GM23338 (cell line): ENCODE data around the gene KCNG3. TPM values are rescaled to one million over a fixed set of nuclear protein-coding genes. Genes with fewer than 3 reads are reported as not detected.

Experiments
- ATAC-seq: fragments of 200-7000 bp; cut with Tn5 transposase; 3 replicates; pipeline ENCODE4 v1.9.1; 2020
- DNase-seq: peaks from one replicate; pipeline ENCODE4 v3.0.0-alpha.2; 2015; ENCODE audit warnings: low spot score
- H2AFZ ChIP-seq: fragments of 200-600 bp; sonication (generic); 2 replicates; pipeline ENCODE4 v1.8.0; 2016; ENCODE audit warnings: antibody characterized with exemption, mild to moderate bottlenecking, moderate library complexity
- H3F3A ChIP-seq: fragments of 200-600 bp; sonication (generic); replicated peaks from 2 replicates; pipeline ENCODE4 v1.8.0; 2017; ENCODE audit warnings: antibody characterized with exemption, mixed run types, low read depth
- H3K27ac ChIP-seq: fragments of 200-600 bp; sonication (generic); 2 replicates; pipeline ENCODE4 v1.6.1; 2016; ENCODE audit warnings: low read depth
- H3K27me3 ChIP-seq: fragments of 200-600 bp; sonication (generic); 2 replicates; pipeline ENCODE4 v1.8.0; 2016; ENCODE audit warnings: mild to moderate bottlenecking, mixed run types, moderate library complexity; ENCODE audit not compliant: insufficient read depth
- H3K36me3 ChIP-seq: fragments of 200-600 bp; sonication (generic); 2 replicates; pipeline ENCODE4 v1.8.0; 2016; ENCODE audit warnings: mild to moderate bottlenecking; ENCODE audit not compliant: insufficient read depth
- H3K4me1 ChIP-seq: fragments of 200-600 bp; sonication (generic); 2 replicates; pipeline ENCODE4 v1.8.0; 2016; ENCODE audit warnings: mild to moderate bottlenecking, moderate library complexity; ENCODE audit not compliant: insufficient read depth
- H3K4me2 ChIP-seq: fragments of 200-600 bp; sonication (generic); 2 replicates; pipeline ENCODE4 v1.7.1; 2017; ENCODE audit warnings: mixed run types
- H3K4me3 ChIP-seq: fragments of 200-600 bp; sonication (generic); 2 replicates; pipeline ENCODE4 v1.6.1; 2016; ENCODE audit warnings: mixed run types
- H3K79me2 ChIP-seq: fragments of 200-600 bp; sonication (generic); replicated peaks from 2 replicates; pipeline ENCODE4 v1.8.0; 2017; ENCODE audit warnings: mild to moderate bottlenecking; ENCODE audit not compliant: insufficient read depth
- H3K9me2 ChIP-seq: fragments of 200-600 bp; sonication (generic); 2 replicates; pipeline ENCODE4 v1.8.0; 2017; ENCODE audit not compliant: insufficient read depth
- H4K20me1 ChIP-seq: fragments of 200-600 bp; sonication (generic); replicated peaks from 2 replicates; pipeline ENCODE4 v1.8.0; 2017; ENCODE audit warnings: mild to moderate bottlenecking; ENCODE audit not compliant: insufficient read depth
- H3K27ac Mint-ChIP-seq: 2 replicates; pipeline ENCODE4 v1.8.0; 2020; ENCODE audit warnings: inconsistent platforms, mild to moderate bottlenecking, moderate library complexity, mixed read lengths
- H3K27me3 Mint-ChIP-seq: 3 replicates; pipeline ENCODE4 v1.8.0; 2022; ENCODE audit warnings: low read depth, mild to moderate bottlenecking, moderate library complexity, mixed read lengths, inconsistent platforms; ENCODE audit not compliant: insufficient read depth, poor library complexity
- H3K36me3 Mint-ChIP-seq: 3 replicates; pipeline ENCODE4 v1.8.0; 2021; ENCODE audit warnings: low read depth, mild to moderate bottlenecking, inconsistent platforms, moderate library complexity, mixed read lengths
- H3K4me1 Mint-ChIP-seq: 3 replicates; pipeline ENCODE4 v1.8.0; 2020; ENCODE audit warnings: mild to moderate bottlenecking, inconsistent platforms, mixed read lengths
- H3K4me3 Mint-ChIP-seq: 3 replicates; pipeline ENCODE4 v1.8.0; 2021; ENCODE audit warnings: moderate library complexity, mild to moderate bottlenecking, inconsistent platforms, mixed read lengths
- H3K9me3 Mint-ChIP-seq: 3 replicates; pipeline ENCODE4 v1.8.0; 2020; ENCODE audit warnings: moderate library complexity, mild to moderate bottlenecking, inconsistent platforms, mixed read lengths
- CREB1 ChIP-seq: fragments of 250-450 bp; sonication (Bioruptor Pico); IDR thresholded peaks from 2 replicates; pipeline ENCODE4 v1.5.0; 2020; ENCODE audit warnings: low read depth, mild to moderate bottlenecking, moderate library complexity
- EZH2 ChIP-seq: fragments of 200-600 bp; sonication (generic); IDR thresholded peaks from one replicate; pipeline ENCODE4 v1.8.0; 2017; ENCODE audit warnings: antibody characterized with exemption, mild to moderate bottlenecking, low read depth; ENCODE audit not compliant: unreplicated experiment
- EZH2phosphoT487 ChIP-seq: fragments of 200-600 bp; sonication (generic); IDR thresholded peaks from one replicate; pipeline ENCODE4 v1.8.1; 2018; ENCODE audit warnings: antibody characterized with exemption; ENCODE audit not compliant: unreplicated experiment
- JUNB ChIP-seq: IDR thresholded peaks from one replicate; pipeline ENCODE4 v1.6.1; 2016; ENCODE audit warnings: antibody characterized with exemption; ENCODE audit not compliant: unreplicated experiment
- NANOG ChIP-seq: IDR thresholded peaks from 2 replicates; pipeline ENCODE4 v1.6.1; 2016; ENCODE audit warnings: antibody characterized with exemption, borderline replicate concordance
- POLR2AphosphoS5 ChIP-seq: IDR thresholded peaks from 2 replicates; pipeline ENCODE4 v1.6.1; 2016; ENCODE audit warnings: antibody characterized with exemption, low read depth
- STAT1 ChIP-seq: IDR thresholded peaks from one replicate; pipeline ENCODE4 v1.6.1; 2016; ENCODE audit warnings: antibody characterized with exemption; ENCODE audit not compliant: unreplicated experiment
- ZNF114 ChIP-seq: fragments of 250-450 bp; sonication (Bioruptor Pico); IDR thresholded peaks from 2 replicates; pipeline ENCODE4 v1.5.0; 2020; ENCODE audit warnings: mild to moderate bottlenecking, moderate library complexity
- ZNF331 ChIP-seq: fragments of 250-450 bp; sonication (Bioruptor Pico); IDR thresholded peaks from 2 replicates; pipeline ENCODE4 v1.5.0; 2020; ENCODE audit warnings: low read depth, mild to moderate bottlenecking, moderate library complexity
- polyA plus RNA-seq: library from polyadenylated mRNA; unstranded; fragments of >200 nt; fragmentation: Nextera tagmentation; extraction: Ambion mirVana; gene quantifications from 2 replicates; pipeline ENCODE4 v1.2.1, GENCODE V29; 2016
- total RNA-seq: library from RNA; depleted of rRNA; stranded (reverse); fragments of >200 nt; shearing (Covaris generic); gene quantifications from 2 replicates; pipeline ENCODE4 v1.2.3, GENCODE V29; 2014
- TF ChIP-seq, protein P1 (sequence below): fragments of 250-450 bp; sonication (Bioruptor Pico); IDR thresholded peaks from 2 replicates; pipeline ENCODE4 v1.5.0; 2020; ENCODE audit warnings: mild to moderate bottlenecking, moderate library complexity
- TF ChIP-seq, protein P2 (sequence below): IDR thresholded peaks from 2 replicates; pipeline ENCODE4 v1.6.1; 2016; ENCODE audit warnings: antibody characterized with exemption
- TF ChIP-seq, protein P3 (sequence below), 2 experiments: fragments of 200-600 bp in 1 of 2; sonication (generic) in 1 of 2; conservative IDR thresholded peaks; 2 replicates each; pipeline versions ENCODE4 v1.5.1 to v1.6.1; 2016 to 2017; ENCODE audit warnings: antibody characterized with exemption in 2 of 2, low read depth in 2 of 2, mild to moderate bottlenecking in 2 of 2, moderate library complexity in 1 of 2

Gene KCNG3
- total and polyA plus RNA-seq, 2 experiments from 2014 or later, result 2.5 to 36.2 TPM

DNA sequence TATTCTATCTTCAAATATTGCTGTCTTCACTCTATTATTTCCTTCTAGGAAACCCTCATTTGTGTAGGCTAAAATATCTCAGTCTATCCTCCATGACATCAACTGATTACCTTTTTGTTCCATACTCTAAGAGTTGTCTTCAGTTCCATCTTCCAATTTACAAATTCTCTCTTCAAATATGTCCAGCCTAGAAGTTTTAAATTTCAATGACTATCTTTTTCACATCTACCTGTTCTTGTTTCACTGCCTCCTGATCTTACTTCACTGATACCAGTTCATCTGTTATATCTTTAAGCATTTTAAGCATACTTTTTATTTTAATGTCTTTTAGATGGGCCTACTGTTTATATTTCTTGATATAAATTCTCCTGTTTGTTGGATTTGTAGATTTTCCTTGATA is 79.1 kb downstream of the KCNG3 start:
- H3K36me3 Mint-ChIP-seq, result peaks cover 35% of the 10 kb centered on the region
- Histone ChIP-seq H3K4me3 (no peak overlapping the region), H3K27me3 (no peaks in the 10 kb centered on the region), H3K27ac (no peak overlapping the region), H2AFZ (no peak overlapping the region), H3K9me2 (no peaks in the 10 kb centered on the region), H4K20me1 (peaks cover 4% of the 10 kb centered on the region; the same call in 1 of the 2 replicates), H3K4me1 (no peaks in the 10 kb centered on the region), H3K4me2 (no peak overlapping the region), H3K36me3 (peaks cover 13% of the 10 kb centered on the region; the same call in 1 of the 2 replicates), H3K79me2 (peaks cover 9% of the 10 kb centered on the region), H3F3A (no peaks in the 10 kb centered on the region)
- peaks cover 2% of the 10 kb centered on the region; the same call in 2 of the 3 replicates for H3K4me1 Mint-ChIP-seq
- H3K27me3 Mint-ChIP-seq, result peaks cover 2% of the 10 kb centered on the region
- H3K27ac Mint-ChIP-seq, result no peak overlapping the region
- no peak overlapping the region for H3K4me3 Mint-ChIP-seq
- ATAC-seq, result no peak
- DNase-seq, result no peak
- no peak for TF ChIP-seq JUNB
- no peak for TF ChIP-seq STAT1
- no peak for TF ChIP-seq ZNF331 (CRISPR knock-in tag)
- no peak for TF ChIP-seq POLR2AphosphoS5
- no peak for TF ChIP-seq EZH2phosphoT487
- TF ChIP-seq ZNF114 (CRISPR knock-in tag), result no peak
- peaks cover 19% of the 10 kb centered on the region for H3K9me3 Mint-ChIP-seq

DNA sequence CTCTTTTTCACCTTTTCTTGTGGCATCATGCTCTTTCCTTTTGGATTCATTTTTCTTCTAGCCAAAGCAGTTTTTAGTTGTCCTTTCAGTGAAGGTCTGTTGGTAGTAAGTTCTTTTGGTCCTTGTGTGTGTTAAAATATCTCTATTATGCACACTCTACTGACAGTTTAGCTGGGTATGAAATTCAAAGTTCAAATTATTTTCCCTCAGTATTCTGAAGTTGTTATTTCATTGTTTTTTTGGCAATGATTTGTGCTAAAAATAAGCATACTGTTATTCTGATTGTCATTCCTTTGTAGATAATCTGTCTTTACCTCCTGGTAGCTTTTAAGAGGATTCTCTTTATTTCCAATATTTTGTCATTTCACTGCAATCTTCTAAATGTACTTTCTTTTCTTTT is 79.6 kb downstream of the KCNG3 start:
- H3K79me2 ChIP-seq, result peaks cover 9% of the 10 kb centered on the region
- Mint-ChIP-seq H3K9me3 (peaks cover 20% of the 10 kb centered on the region), H3K36me3 (peaks cover 36% of the 10 kb centered on the region), H3K4me3 (no peak overlapping the region), H3K27me3 (peaks cover 2% of the 10 kb centered on the region), H3K4me1 (no peaks in the 10 kb centered on the region), H3K27ac (no peak overlapping the region)
- H3K4me2 ChIP-seq, result no peak overlapping the region
- DNase-seq (no peak), ATAC-seq (no peak)
- H3K36me3 ChIP-seq, result peaks cover 13% of the 10 kb centered on the region; the same call in 1 of the 2 replicates
- no peaks in the 10 kb centered on the region for H3K9me2 ChIP-seq
- H3K27ac ChIP-seq, result no peak overlapping the region
- H4K20me1 ChIP-seq, result no peaks in the 10 kb centered on the region; the same call in 1 of the 2 replicates
- no peaks in the 10 kb centered on the region for H3F3A ChIP-seq
- no peaks in the 10 kb centered on the region for H3K4me1 ChIP-seq
- no peak overlapping the region for H2AFZ ChIP-seq
- no peaks in the 10 kb centered on the region for H3K27me3 ChIP-seq
- H3K4me3 ChIP-seq, result no peak overlapping the region
- TF ChIP-seq, protein P1, sequence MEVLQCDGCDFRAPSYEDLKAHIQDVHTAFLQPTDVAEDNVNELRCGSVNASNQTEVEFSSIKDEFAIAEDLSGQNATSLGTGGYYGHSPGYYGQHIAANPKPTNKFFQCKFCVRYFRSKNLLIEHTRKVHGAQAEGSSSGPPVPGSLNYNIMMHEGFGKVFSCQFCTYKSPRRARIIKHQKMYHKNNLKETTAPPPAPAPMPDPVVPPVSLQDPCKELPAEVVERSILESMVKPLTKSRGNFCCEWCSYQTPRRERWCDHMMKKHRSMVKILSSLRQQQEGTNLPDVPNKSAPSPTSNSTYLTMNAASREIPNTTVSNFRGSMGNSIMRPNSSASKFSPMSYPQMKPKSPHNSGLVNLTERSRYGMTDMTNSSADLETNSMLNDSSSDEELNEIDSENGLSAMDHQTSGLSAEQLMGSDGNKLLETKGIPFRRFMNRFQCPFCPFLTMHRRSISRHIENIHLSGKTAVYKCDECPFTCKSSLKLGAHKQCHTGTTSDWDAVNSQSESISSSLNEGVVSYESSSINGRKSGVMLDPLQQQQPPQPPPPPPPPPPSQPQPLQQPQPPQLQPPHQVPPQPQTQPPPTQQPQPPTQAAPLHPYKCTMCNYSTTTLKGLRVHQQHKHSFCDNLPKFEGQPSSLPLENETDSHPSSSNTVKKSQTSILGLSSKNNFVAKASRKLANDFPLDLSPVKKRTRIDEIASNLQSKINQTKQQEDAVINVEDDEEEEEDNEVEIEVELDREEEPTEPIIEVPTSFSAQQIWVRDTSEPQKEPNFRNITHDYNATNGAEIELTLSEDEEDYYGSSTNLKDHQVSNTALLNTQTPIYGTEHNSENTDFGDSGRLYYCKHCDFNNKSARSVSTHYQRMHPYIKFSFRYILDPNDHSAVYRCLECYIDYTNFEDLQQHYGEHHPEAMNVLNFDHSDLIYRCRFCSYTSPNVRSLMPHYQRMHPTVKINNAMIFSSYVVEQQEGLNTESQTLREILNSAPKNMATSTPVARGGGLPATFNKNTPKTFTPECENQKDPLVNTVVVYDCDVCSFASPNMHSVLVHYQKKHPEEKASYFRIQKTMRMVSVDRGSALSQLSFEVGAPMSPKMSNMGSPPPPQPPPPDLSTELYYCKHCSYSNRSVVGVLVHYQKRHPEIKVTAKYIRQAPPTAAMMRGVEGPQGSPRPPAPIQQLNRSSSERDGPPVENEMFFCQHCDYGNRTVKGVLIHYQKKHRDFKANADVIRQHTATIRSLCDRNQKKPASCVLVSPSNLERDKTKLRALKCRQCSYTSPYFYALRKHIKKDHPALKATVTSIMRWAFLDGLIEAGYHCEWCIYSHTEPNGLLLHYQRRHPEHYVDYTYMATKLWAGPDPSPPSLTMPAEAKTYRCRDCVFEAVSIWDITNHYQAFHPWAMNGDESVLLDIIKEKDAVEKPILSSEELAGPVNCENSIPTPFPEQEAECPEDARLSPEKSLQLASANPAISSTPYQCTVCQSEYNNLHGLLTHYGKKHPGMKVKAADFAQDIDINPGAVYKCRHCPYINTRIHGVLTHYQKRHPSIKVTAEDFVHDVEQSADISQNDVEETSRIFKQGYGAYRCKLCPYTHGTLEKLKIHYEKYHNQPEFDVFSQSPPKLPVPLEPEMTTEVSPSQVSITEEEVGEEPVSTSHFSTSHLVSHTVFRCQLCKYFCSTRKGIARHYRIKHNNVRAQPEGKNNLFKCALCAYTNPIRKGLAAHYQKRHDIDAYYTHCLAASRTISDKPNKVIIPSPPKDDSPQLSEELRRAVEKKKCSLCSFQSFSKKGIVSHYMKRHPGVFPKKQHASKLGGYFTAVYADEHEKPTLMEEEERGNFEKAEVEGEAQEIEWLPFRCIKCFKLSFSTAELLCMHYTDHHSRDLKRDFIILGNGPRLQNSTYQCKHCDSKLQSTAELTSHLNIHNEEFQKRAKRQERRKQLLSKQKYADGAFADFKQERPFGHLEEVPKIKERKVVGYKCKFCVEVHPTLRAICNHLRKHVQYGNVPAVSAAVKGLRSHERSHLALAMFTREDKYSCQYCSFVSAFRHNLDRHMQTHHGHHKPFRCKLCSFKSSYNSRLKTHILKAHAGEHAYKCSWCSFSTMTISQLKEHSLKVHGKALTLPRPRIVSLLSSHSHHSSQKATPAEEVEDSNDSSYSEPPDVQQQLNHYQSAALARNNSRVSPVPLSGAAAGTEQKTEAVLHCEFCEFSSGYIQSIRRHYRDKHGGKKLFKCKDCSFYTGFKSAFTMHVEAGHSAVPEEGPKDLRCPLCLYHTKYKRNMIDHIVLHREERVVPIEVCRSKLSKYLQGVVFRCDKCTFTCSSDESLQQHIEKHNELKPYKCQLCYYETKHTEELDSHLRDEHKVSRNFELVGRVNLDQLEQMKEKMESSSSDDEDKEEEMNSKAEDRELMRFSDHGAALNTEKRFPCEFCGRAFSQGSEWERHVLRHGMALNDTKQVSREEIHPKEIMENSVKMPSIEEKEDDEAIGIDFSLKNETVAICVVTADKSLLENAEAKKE (CRISPR knock-in tag), result no peak
- TF ChIP-seq ZNF331 (CRISPR knock-in tag) (no peak), JUNB (no peak), NANOG (no peak), EZH2phosphoT487 (no peak), EZH2 (no peak), STAT1 (no peak), POLR2AphosphoS5 (no peak), CREB1 (CRISPR knock-in tag) (no peak), ZNF114 (CRISPR knock-in tag) (no peak)
- TF ChIP-seq, protein P2, sequence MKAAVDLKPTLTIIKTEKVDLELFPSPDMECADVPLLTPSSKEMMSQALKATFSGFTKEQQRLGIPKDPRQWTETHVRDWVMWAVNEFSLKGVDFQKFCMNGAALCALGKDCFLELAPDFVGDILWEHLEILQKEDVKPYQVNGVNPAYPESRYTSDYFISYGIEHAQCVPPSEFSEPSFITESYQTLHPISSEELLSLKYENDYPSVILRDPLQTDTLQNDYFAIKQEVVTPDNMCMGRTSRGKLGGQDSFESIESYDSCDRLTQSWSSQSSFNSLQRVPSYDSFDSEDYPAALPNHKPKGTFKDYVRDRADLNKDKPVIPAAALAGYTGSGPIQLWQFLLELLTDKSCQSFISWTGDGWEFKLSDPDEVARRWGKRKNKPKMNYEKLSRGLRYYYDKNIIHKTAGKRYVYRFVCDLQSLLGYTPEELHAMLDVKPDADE, result no peak
- TF ChIP-seq, protein P3, sequence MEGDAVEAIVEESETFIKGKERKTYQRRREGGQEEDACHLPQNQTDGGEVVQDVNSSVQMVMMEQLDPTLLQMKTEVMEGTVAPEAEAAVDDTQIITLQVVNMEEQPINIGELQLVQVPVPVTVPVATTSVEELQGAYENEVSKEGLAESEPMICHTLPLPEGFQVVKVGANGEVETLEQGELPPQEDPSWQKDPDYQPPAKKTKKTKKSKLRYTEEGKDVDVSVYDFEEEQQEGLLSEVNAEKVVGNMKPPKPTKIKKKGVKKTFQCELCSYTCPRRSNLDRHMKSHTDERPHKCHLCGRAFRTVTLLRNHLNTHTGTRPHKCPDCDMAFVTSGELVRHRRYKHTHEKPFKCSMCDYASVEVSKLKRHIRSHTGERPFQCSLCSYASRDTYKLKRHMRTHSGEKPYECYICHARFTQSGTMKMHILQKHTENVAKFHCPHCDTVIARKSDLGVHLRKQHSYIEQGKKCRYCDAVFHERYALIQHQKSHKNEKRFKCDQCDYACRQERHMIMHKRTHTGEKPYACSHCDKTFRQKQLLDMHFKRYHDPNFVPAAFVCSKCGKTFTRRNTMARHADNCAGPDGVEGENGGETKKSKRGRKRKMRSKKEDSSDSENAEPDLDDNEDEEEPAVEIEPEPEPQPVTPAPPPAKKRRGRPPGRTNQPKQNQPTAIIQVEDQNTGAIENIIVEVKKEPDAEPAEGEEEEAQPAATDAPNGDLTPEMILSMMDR (conservative IDR thresholded peaks at IDR 0.05; ENCODE audit: low read depth in 2 of 2), result no peak
